Dedifferentiated amniotic fluid mesenchymal stem cell (primary cell): ENCODE results near the gene TRAPPC3L.

Experiments
- DNase-seq: peaks from one replicate; pipeline ENCODE4 v3.0.0-alpha.2; 2016; ENCODE audit errors: extremely low spot score

Gene TRAPPC3L

DNA sequence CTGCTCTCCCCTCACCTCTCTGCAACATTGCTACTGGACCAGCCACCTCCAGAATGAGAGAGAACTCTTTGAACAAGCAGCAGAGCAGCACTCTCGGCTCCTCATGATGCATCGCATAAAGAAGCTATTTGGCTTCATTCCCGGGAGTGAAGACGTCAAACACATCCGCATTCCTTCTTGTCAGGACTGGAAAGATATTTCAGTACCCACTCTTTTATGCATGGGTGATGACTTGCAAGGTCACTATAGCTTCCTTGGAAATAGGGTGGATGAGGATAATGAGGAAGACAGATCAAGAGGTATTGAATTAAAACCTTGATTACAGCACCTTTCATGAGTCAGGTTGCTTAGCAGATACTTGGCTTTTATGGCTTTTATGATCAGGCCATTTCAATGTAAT is 12.4 kb upstream of the TRAPPC3L start:
- DNase-seq, result peak; percentile 92

DNA sequence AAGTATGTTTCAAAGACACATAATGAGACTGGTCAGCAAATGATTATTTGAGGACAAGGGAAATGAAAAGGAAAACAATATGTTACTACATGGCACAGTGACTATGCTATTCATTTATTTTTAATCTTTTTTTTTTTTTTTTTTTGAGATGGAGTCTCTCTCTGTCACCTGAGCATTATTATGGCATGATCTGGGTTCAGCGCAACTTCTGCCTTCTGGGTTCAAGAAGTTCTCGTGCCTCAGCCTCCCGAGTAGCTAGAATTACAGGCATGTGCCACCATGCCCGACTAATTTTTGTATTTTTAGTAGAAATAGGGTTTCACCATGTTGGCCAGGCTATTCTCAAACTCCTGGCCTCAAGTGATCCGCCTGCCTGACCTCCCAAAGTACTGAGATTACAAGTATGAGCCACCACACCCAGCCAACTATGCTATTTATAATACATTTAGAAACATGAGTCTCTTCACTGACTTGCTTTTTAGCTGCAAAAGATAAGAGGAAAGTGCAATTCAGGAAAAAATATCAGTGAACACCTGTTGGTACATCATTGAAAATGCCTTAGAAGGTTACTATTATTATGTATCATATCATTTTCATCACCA is 11.4 kb upstream of the TRAPPC3L start:
- no peak for DNase-seq

DNA sequence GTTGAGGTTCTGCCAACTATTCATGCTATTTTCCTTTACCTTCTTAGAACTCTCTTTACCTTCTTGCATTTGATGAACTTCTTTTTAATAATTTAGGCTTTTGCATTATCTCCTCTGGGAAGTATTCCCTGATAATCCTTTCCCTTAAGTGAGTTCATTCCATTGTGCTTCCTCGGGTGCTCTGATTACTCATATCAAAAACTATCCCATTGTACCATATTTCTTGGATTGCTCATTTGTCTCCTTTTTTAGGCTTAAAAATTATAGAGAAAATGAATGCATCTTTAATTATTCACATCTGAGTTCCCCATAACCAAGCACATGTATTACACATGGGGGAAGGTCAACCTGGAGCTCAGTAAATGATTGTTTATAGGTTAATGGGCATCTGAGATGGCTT is 10.6 kb upstream of the TRAPPC3L start:
- no peak for DNase-seq

DNA sequence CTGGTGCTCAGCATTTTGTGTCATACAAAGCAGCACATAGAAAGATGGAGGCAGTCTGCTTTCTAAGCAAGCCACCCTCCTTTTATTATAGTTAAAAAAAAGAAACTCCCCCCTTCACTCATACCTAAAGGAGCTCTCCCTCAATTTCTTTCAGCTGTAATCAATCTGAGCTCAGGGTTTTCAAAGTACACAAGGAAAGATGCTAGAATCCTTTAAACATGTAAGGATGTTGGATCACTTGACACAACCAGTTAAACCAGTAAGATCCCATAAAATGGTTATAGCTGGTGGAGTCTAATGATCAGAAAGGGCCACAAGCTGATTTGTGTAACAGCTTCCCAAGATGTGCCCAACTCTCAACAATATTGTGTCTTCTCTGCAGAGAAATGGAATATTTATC is 8.0 kb upstream of the TRAPPC3L start, which contains the start of gene CALHM4:
Gene CALHM4, plus strand, starts transcription at position 301 of the 400 bp plus-strand sequence. Its CDS starts 43 bp downstream, at position 344.
- no peak for DNase-seq

DNA sequence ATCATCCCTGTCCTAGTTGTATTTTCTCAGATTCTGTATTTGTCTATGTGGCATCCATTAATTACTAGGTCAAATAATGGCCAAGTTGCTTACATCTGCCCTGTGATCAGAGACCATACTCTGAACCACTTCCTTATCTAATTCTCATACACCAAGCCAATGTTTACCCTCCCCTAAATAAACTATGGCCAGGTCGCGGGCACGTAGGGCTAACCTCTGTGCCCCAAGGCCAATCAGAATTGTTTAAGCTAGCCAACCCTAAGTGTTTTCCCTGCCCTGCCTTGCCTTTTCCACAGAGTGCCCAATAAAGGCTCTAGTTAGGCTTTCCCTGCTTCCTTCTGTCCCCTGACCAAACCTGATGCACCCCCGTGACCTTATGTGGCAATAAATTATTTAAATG is 5.3 kb upstream of the TRAPPC3L start:
- DNase-seq, result no peak

DNA sequence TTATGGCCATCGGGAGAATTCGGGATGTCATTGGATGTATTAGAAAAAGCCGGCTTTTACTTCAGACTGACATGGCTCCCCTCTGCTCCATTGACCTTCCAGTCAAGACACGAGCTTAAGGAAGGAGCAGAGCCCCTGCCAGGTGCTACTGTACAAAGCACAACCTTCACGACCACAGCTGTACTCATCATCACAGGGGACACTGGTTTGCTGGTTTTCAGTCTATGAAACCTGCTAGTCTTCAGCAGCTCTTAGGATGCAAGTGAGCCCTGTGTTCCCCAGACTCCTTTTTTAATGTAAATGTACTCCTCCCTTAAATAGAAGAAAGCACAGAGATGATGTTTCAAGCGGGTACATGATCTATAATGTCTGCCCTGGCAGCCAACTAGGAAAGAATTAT is 1.9 kb upstream of the TRAPPC3L start:
- DNase-seq, result no peak

DNA sequence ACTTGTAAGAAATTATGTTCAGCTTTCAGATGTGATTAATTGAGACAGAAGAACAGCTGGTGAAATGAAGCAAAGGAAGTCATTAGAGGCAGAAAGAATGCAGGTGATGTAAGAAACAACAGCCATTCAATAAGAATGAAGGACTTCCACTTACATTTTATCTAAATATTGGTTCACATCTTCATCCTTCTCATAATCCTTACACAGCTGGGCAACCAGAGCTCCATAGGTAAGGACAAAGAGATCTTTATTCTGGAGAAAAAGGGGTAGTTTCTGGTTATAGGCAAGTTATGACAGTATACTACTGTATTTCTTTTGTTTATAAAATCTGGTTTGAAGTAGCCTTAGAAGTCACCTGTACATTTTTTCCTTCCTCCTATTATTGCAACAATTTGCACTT is 2.3 kb downstream of the TRAPPC3L start:
- DNase-seq, result no peak

DNA sequence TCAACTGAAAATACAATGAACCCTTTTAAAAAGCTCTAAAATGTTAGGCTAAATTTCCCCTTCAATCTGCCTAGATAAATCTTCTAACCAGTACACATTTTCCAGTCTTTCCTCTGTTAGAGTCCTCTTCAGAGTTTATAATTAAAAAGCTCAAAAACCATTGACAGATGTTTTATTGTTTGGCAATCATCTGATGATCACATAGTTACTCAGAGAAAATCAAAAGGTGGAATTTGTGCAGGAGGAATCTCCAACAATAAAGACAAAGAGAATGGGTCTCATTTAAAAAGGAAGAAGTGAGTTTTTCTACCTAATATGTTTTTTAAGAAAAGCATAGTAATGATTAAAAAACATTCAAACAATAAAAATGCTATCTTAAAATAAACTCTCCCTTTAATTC is 3.1 kb downstream of the TRAPPC3L start:
- DNase-seq, result no peak

DNA sequence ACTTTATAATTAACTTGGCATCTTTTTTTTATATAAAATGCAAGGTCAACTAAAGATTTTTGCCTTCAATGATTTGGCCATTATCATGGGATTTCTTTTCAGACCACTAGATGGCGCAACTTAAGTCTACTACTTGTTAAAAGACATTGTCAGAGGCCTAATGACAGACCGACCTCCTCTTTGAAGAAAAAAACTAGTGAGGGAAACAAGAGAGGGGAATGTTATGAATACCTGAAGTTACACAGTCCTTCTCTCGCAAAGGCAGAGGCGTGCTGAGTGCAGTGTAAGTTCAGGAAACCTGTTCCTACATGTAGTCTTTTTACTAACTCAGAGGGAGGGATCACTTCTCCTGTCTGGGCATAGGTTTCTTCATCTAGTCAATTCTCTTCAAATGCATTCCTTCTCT is 9.3 kb downstream of the TRAPPC3L start:
- peak; percentile 78 for DNase-seq

DNA sequence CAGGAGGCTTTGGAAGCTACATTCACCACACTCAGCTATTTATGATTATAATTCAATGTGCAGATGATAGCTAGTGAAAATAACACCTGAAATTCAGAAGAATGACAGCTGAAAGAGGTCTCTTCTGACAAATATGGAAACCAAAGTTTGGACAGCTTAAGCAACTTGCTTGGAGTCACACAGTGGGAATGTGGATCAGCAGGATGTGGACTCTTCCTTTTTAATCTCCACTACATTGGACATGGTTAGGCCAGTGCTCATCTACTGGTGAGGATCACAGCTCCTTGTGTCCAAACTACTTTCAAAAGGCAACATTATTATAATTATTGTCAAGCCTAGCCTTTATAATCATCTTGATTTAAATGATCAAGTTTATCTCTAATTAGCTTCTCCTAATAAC is 10.4 kb downstream of the TRAPPC3L start:
- DNase-seq, result no peak

DNA sequence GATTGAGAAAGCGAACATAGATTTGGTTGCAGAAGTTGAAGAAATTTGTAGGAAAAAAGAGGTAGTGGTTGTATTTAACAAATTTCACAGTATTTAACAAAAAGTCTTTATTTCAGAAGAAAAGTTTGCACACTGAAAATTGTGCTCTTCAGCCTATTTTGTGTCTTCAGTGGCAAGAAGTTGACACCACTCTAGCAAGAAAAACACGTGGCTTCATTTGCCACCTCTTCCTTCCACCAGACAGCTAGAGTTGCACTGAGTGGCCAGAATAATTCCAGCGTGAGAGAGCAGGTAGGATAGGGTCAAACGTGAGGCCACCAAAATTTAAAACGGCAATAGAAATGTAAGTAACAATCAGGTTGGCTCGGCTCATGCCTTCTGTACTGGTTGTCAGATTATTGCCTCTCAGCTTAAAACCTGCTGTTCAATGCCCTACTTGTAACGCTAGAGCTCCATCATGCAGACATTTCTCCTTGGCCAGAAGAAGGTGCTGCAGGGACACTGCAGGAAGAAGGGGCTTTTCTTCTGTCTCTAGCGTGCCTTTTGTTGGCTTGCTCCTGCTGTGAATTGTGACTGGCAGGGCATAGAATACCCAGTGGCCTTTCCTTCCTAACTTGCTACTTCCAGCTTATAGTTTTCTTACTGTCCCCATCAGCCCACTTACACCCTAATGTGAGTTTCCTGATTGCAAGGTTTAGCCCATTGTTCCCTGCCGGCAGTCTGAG is 12.1 kb downstream of the TRAPPC3L start:
- DNase-seq, result no peak

DNA sequence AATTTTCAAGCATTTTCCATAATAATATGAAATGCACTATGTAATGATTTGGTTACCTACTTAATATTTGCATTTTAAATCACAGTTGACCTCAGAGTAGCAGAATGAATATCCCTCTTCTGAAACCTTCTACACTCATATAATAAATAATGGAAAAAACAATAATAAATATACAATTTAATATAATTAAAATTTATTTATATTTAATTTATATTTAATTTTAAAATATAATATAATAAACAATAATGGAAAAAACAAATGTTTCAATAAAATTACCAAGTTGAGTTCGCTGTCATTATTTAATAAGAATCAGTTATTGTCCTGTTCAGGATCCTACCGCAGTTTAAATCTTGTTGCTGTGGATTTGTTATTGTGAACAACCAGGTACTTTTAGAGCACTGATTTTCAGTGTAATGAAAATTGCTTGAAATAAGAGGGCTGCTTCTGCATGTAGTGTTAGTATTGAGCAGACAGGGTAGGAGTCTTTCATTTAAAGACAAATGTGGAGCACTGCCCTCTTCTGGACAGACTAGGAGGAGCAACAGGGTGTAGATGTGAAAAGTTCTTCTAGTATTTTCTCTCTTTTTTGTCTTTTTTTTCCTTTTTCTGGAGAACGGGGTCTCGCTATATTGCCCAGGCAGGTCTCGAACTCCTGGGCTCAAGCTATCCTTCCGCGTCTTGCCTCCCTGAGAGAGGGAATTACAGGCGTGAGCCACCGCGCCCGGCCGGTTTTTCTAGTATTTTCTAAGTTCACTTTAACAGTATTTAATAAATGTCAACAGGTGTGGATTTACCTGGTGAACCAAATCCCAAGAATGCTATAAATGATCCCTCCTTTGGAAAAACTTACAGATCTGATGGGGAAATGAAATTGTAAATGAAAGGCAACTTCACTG is 13.6 kb downstream of the TRAPPC3L start:
- peak; percentile 84 for DNase-seq

DNA sequence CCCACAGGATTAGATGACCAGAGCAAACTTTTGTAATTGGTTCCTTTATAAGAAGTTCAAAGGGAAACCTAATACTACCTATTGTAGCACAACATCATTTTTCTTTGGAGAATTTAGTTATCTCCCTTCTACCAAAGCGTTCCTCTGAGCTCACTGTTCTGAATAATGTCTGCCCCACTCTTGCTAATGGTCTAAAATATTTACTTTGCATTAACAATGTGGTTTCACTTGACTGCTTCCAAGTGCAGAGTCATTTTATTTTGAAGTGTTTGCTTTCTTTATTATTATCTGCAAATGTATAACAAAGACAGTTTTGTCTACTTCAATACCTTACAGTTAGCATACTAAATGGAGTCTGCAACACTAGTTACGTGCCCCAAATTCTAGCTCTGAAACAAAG is 15.0 kb downstream of the TRAPPC3L start:
- no peak for DNase-seq

DNA sequence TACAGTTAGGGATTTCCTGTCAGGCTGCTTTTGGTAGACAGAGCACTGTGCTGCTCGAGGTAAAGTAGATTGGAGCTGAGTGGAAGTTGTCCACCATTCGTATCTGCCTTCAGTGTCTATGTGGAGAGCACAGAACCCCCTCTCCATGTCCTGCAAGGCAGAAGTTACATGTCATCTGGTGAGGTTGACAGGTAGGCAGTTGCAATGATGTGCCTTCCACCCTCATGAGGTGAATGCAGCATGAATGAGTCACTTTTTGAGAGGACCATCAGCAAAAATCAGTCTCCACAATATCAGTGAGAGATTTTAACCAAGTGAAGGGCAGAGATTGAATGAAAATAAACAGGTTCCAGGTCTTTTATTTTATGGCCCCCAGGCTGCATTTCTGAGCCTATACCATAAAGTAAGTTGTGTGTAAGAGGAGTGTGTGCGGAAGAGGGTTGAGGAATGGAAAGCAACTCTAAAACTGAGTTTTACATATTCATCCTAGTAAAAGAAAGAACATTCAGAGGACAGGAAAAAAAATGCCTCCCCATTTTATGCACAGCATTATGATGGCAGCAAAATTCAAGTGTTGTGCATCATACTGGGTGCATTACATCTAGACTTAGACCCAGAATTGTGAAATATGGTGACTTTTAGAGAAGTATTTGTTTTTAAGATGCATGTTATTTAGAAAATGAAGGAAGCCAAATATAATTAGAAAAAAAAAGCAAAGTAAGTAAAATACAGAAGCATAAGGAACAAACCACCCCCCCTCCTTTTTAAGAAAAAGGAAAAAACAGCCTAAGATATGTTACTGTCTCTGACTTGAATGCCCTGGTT is 15.8 kb downstream of the TRAPPC3L start:
- no peak for DNase-seq

DNA sequence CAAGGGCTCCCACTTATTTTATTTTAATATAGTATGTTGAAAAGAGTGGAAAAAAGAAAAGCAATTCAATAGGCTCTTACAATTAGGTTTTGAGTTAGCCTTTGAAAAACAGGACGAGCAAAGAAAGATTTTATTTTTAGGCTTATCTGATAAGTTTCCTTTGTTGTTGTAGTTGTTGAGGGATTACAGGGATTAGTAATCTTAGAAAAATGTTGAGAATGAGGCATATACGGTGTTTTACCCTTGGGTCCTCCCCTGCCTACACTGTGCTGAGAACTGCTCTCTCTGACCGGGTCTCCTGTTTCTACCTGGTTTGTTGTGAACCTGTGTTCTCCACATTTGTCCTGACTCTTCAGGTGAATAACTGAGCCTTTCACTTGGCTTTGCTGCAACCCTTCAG is 16.7 kb downstream of the TRAPPC3L start:
- no peak for DNase-seq

DNA sequence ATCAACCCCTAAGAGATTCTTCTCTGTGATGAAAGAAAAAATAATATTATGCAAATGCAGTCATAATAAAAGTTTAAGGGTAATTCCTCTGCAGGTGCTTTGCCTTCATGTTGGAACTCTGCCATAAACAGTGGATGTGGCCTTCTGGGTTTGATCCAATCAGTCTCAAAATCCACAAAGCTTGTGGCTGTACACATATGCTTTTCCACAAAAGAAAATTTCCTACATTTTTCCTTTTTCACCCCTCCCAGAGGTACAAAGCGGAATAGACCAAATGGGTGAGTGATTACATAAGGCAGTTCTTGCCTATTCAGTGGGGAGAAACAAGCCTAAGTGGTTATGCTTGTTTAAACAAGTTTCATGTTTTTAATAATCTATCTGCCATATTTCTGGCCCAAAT is 17.4 kb downstream of the TRAPPC3L start:
- DNase-seq, result no peak

DNA sequence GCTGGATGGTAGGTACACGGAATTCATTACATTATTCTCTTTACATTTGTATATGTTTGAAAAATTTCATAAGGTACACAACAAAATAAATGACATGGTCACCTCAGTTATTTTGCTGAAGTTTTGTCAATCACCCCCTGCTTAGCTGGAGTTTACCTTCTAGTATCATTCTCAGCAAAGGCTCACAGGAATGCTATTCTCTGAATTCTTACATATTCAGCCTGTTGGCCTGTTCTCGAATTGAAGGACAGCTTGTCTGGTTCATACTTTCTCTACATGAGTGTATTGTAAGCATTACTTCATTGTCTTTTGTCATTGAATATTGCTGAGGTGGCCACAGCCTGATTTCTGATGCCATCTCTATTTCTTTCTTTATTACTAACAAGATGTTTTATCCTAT is 21.2 kb downstream of the TRAPPC3L start:
- no peak for DNase-seq

DNA sequence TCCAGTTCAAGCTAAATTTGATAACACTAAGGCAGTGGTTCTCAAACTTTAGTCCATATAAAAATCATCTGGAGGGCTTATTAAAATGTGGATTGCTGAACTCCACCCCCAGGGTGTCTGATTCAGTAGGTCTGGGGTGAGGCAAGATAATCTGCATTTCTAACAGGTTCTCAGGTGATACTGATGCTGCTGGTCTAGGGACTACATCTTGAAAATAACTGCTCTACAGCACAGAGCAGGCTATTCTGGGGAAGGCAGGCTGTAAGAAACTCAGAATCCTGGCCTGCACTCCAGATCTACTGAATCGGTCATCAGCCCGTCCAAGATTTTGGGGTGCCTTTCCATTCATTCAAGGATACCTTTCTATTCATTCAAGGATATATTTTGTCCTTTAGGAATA is 22.6 kb downstream of the TRAPPC3L start:
- no peak for DNase-seq

DNA sequence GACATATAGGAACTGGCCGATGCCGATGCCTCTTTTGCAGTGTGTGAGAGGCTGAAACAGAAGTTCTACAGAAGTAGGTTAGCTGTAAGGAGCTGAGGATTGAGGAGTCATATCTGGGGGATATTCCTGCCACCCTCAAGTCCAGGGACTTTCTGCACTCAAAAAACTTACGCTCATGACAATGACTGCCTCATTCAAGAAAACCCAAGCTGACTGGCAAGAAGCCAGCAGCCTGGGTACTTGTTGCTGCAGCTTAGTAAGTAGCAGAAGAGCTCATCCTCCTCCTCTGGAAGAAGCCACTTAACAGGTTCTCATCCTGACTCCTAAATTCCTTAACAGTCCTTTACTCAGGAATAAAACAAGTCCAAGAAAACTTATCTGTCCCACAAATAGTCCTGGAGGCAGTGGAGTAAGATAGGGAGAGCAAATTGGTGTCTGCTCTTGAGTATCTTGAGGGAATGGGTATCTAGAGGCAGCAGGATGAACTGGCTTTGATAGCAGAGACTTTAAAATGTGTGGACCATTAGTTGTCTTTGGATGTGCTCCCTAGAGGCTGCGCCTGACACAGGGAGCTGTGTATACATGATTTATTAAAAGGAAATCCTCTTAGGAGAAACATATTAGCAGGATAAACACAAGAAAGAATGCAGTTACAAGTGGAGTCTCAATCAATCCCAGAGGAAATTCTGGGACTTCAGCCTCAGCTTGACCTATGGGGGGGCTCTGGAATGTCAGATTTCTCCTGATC is 26.7 kb downstream of the TRAPPC3L start:
- no peak for DNase-seq

DNA sequence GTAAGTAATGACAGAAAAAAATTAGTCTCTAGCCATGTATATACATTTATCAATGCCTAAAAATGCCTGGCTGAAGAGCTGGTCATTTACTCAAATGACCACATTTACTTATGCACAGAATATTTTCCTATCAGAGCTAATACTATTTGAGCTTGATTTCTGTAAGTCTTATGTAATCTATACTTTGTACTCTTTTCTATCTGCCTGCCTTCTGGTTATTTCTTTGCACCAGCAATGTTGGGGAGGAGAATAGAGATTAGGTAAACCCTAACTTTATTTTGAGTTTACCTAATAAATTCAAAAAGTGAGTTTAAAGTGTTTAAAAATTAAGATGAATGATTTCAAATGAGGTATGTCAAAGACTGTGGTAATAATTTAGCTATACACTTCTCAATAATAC is 30.3 kb downstream of the TRAPPC3L start:
- no peak for DNase-seq

DNA sequence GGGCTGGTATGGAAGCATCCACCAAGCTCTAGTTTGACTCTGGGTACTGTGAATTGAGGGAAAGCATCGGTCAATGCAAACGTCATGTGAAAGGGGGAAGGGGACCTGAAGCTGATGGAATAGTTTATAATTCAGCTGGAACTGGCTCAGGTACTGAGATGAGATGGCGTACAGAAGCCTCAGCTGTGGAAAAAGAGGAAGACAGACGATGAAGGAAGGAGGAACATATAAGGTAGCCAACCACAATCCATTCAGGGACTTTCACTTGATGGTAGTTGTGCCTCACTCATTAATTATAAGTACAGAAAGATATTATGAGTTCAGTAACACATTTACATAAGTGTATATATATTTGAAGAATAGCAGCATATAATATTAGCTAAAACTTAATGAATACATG is 31.4 kb downstream of the TRAPPC3L start:
- no peak for DNase-seq
